Hematopoietic multipotent progenitor cell treated with erythropoietin and hydrocortisone succinate and interleukin-3 and kit ligand, for 4 days (in vitro differentiated cells): ENCODE results near the gene TRIM14.
"Not testable (repeated sequence)": the region's sequence is repeated elsewhere in the genome, so short reads cannot be mapped to it uniquely, and the experiment has no call there.

Source experiments
- DNase-seq: peaks from one replicate; pipeline ENCODE4 v3.0.0-alpha.2; 2015

Gene TRIM14

DNA sequence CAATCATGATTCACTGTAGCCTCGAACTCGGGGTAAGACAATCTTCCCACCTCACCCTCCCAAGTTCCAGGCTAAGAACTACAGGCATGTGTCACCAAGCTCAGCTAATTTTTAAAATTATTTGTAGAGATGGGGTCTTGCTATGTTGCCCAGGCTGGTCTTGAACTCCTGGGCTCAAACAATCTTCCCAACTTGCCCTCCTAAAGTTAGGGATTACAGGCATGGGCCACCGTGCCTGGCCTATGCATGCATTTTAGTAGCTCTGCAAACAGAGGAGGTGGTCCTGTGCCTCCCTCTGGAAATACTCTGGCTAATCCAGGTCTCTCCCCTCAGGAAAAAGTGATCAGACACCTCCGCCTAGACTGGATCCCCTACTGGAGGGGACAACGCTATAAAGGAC lies 21.5 kb upstream of the TRIM14 start:
- DNase-seq, result no peak

DNA sequence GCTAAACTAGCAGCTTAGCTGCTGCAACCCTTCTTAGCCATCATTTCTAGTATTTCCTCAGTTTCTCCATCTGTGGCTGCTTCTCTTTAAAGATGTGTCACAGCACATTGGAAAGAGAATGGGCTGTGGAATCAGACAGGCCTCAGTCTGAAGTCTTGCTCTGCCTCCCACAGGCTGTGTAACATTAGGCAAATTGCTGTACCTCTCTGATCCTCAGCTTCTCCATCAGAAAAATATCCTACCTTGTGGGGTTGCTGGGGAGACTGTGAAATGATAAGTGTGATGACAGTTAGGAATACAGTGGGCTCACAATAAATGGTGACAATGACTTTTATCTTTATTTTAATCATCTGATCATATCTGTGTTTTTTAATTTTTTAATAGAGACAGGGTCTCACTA lies 17.5 kb upstream of the TRIM14 start:
- no peak for DNase-seq

DNA sequence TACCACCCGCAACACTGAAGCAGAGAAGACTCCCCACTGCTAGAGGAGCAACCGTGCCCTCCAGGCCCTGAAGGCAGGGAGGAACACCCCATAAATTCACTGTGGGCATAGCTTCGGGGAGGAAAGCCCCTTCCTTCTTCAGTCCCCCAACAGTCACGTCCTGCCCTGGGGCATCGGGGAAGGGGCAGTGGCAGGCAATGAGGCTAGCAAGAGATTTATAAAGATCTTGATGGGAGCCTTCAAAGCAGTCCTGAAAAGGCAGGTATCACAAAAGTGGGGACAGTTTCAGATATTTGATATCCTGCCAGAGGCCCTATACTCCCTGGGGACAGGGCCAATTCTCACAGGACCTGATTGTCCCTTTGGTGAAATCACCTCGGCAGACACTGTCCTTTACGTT lies 16.9 kb upstream of the TRIM14 start:
- no peak for DNase-seq

DNA sequence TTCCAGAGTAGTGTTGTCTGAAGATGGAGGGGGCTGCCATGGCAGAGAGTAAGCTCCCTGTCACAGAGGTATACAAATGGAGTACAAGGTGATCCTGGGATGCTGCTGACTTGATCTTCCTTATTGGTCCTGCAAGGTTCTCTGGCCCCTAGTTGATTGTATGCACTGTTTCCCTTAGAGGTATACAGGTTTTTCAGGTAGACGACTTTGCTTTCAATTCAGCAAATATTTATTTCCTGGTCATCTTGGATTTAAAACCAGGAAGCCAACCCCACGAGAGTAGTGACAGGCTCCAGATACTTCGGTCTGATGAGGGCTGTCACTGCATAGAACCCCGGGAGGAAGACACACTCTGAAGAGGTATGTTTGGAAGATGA lies 16.5 kb upstream of the TRIM14 start:
- no peak for DNase-seq

DNA sequence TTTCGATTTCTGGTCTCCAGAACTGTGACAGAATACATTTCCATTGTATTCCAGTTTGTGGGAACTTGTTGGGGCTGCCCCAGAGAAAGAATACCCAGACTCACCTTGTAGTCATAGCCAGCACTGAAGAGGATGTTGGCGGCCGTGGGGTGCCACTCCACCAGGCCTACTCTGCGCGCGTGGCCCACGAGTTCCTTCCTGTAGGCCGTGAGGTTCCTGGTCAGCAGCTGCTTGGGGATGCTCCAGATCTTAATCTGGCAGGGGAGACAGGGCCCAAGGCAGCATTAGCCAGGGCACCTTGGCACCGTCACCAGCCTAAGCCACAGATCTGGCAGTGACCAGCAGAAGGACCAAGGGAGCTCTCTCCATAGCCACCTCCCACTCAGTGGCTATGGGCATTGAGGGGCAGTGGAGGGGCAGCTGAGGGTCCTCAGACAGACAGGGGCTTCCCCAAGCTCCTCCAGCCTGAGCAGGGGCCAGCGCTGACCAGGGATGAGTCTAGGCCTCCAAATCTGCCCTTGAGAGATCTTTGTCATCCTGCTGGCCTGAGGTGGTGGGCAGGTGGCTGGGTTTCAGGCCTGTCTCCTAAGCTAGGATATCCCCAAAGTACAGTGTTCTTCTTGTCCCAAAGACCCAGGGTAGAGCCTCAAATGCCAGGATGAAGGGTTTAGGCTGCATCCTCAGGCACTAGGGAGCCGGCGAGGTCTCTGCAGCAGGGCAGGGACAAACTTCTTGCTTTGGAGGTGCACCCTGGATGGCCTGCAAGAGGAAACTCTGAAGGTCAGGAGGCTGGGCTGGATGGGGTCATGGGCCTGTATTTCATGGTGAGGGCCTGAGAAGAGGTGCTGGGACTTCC lies 15.9 kb upstream of the TRIM14 start:
- DNase-seq, result no peak

DNA sequence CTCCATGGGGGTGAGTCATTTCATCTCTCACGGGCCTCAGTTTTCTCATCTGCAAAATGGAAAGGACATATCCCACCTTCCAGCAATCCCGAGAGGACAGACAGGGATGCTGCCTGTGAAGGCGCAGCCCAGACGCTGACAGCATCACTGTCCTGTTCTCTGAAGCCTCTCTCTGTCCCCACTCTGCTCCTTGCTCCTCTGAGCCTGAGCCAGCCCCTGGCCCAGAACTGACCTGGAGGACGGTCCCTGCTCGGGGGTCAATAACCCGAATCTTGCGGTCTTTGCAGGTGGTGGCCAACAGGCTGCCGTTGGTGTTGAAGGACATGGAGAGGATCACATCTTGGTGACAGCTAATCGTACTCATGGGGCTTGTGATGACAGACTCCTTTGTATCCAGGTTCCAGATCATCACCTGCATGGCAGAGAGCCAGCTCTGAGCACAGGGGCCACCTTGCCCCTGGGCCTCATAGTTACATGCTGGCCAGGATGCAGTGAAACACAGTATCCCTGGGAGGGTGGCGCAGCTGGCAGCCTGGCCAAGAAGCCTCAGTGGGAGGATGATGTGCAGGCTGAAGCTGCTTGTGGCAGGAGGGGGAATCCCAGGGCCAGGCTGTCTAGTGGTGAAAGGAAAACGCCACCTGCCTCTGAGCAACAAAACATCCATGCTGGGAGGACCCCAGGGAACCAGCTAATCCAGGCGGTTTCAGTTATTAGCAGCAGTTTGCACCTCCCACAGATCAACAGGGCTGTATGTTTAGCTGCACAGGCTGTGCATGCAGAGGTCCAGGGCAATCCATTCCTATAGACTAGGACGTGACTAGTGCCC lies 14.0 kb upstream of the TRIM14 start:
- no peak for DNase-seq

DNA sequence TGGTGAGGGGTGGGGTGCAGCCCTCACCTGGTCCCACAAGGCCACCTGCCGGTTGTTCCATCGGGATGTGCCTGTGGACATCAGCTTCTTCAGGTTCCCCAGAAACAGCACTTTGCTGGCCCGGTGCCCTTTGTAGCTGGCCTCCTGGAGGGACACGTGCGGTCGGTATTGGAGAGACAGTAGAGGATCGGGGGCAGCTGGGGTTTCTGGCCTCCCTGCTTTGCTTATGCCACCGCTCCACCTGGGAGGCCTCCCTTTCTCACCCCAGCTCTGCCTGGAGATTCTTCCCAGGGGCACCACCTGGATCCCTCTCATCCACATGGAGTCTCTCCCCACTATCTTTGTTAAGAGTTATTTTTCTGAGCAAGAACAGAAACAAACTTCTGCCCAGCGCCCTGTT lies 13.1 kb upstream of the TRIM14 start:
- no peak for DNase-seq

DNA sequence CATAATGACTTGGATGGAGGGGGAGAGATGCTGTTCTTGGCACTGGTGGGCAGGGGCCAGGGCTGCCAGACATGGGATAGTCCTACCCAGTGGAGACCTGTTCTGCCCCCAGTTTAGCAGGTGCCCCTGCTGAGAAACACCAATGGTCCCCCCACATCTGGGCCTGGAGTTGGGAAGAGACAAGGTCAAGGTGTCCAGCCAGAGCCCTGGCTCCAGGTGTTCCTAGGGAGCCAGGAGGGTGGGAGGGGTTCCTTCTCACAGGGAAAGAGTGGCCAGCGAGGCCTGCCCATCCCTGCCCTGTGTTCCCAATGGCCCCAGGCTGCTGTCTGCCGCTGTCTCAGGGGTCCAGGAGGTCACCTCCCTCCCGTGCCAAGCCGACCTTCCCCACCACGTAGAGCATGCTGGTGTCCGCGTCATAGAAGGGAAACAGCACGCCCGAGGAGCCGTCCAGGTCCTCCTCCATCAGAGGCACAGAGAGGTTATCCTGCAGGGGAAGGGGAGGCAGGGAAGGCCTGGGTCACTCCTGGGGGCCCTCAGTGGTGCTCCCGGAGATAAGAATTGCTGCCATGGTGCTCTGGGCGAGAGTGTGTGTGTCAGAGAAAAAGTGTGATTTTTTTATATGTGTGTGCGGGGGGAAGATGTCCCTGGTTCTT lies 11.7 kb upstream of the TRIM14 start:
- no peak for DNase-seq

DNA sequence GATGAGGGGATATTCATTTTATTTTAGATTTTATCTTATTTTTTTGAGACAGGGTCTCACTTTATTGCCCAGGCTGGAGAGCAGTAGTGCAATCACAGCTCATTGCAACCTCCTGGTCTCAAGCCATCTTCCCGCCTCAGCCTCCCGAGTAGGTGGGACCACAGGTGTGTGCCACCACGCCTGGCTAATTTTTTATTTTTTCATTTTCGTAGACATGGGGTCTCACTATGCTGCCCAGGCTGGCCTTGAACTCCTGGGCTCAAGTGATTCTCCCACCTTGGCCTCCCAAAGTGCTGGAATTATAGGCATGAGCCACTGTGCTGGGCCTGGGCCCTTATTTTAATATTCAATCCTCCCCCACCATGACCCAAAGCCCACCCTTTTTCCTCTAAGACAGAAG lies 11.0 kb upstream of the TRIM14 start:
- not testable (repeated sequence) for DNase-seq

DNA sequence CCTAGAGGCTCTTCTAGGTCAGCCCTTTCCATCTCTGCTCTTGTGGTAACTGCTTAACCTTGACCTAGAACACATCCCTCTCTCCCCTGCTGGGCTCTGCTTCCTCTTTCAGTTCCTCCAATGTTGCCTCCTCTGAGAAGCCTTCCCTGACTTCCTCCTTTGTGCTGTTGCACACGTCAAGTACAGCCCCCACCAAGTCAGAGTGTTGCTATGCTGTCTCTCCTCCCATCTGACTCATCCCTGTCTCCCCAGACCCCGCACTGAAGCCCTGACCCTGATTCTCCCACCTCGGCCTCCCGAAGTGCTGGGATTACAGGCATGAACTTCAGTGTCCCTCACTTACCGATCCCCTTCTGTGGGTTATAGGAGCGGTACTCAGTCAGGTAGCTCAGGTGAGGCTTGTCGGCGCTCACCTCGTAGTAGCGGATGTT lies 10.4 kb upstream of the TRIM14 start:
- DNase-seq, result peak; percentile 77

DNA sequence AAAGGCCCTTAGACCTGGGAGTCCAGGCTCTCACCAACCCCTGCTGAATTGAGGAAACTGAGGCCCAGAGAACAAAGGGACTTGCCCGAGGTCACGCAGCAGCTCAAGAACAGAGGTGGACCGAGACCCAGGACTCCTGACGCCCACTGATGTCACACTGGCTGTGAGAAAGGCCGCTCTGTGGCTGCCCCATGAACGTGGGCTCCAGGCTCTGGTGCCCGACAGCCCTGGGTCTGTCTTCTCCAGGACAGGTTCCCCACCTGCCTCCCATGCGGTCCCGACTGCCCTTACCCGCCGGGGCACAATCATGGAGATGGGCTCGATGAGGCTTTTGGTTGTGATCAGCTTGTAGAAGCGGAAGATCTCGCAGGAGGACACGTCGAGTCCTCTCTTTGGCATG lies 9.3 kb upstream of the TRIM14 start:
- DNase-seq, result no peak

DNA sequence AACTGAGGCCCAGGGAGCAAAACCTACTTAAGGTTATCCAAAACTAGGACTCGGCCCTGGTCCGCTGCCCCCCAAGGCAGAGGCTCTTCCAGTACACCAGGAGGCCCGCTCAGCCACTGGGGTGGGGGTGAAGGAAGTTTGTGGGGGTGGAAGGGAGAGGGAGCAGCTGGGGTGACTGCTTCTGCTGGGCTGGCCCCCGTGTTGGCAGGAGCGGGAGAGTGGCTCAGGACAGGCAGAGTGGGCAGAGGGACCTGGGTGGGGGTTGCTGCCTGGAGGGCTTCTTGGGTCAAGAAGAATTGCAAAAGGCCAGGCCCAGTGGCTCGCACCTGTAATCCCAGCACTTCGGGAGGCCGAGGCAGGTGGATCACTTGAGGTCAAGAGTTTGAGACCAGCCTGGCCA lies 8.2 kb upstream of the TRIM14 start:
- no peak for DNase-seq

DNA sequence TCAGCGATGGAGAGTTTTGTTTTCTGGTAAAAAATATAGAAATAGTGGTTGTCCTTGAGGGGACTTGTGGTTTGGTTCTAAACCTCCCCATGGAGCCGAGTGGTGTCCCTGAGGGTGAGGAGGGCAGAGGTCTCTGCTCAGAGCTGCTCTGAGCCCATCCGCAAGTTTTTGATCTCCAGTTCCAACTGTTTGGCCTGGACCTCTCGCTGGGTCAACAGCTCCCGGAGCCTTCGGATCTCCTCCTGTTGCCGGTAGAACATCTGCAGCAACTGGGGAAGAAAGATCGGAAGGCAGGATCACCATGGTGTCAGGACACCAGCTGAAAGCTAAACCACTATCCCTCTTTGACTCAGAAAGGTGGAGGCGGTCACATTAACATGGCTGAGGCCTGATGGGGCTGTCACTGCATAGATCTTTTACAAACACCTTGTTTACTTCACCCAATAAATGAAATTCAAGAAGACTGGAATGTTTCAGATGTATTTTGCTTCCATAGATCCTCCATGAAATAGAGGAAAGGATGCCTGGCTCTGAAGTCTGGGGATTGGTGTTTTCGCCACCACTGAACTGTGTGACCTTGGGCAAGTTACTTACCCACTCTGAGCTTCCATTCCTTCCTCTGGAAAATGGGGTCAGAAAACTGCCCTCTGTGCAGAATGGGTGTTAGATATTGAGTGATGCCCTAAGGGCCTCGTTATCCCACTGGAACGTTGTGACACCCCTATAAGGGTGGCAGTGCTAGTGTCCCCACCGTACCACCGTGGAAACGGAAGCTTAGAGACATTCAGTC lies 5.8 kb upstream of the TRIM14 start:
- DNase-seq, result no peak

DNA sequence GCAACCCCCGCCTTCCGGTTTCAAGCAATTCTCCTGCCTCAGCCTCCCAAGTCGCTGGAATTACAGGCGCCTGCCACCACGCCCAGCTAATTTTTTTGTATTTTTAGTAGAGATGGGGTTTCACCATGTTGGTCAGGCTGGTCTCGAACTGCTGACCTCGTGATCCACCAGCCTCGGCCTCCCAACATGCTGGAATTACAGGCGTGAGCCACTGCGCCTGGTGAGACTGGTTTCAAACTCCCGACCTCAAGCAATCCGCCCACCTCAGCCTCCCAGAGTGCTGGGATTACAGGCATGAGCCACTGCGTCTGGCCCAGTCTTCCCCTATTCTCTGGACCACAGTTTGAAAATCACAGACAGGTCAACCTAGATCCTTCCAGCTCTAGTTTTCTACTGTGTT lies 5.1 kb upstream of the TRIM14 start:
- DNase-seq, result not testable (repeated sequence)

DNA sequence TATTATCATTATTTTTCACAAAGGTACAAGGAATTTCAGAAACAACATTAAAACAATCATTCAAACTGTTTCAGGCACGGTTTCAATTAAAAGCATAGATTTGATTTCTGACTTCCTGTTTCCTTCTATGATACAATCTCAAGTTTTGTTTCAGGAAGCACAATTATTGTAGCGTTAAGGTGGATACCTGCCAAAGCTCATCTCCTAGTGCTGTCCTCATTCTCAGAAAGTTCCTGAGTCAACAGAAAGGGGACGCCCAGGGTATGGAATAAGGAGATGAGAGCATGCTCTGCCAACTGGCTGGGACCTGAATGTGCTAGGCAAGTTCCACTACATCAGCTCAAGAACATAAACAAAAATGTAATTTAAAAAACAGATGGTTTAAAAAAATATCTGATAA lies 2.0 kb upstream of the TRIM14 start:
- DNase-seq, result peak; percentile 53

DNA sequence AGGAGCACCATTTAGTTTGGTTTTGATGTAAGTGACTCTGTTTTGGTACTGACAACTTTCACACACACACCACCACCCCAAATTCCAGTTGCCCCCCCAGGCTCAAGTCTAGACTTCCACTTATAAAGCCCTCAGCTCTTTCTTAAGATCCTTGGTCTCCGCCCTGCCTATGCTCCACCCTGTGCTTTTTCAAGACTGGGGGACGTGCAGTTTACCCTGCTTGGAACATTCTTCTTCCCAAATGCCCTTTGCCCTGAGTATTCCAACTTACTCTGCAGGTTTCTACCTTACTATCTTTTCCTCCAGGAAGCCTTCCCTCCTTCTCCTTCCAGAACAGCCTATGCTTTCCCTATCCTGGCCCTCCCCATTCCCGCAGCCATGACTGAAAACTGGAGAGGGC lies 1.5 kb upstream of the TRIM14 start:
- peak; percentile 39 for DNase-seq

DNA sequence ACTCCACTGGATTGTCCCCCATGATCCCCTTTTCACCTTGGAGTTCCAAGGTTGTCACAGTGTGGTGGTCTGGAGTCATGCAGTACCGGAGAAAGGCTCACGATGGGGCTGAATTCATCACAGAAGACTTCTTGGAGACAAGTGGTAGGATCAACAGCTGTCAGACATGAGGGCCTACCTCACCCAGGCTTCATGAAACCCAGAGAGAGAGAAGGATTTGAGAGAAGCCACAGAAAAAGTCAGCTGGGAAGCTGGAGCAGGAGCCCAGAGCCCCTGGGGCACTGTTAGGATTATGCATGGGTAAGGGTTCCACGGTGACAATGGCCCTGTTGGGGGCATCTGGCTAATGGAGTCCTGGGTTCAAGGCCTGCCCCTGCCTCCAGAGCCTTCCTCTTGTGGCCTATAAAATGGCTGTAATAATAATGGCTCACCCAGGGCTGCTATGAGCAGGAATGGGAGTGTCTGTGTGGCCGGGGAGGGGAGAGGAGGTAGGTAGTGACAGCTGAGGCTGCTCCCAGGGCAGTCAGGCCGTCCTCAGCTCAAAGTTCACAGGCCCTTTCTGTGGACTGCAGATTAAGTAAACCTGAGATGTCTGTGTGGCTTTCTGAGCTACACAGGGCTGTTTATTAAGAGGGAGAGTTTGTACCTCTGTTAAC lies 910 bp downstream of the TRIM14 start:
- peak; percentile 89 for DNase-seq

DNA sequence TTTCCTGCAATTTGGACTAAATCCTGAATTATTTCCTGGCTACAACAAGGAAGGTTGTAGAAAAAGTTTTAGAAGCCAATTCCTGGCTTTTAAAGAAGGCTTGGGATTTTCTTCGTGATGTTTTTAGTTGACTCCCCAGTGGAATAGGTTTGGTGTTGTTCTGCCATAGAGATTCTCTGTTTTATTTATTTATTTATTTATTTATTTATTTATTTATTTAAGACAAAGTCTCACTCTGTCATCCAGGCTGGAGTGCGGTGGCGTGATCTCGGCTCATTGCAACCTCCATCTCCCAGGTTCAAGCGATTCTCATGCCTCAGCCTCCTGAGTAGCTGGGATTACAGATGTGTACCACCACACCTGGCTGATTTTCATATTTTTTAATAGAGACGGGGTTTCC lies 1.9 kb downstream of the TRIM14 start:
- DNase-seq, result not testable (repeated sequence)

DNA sequence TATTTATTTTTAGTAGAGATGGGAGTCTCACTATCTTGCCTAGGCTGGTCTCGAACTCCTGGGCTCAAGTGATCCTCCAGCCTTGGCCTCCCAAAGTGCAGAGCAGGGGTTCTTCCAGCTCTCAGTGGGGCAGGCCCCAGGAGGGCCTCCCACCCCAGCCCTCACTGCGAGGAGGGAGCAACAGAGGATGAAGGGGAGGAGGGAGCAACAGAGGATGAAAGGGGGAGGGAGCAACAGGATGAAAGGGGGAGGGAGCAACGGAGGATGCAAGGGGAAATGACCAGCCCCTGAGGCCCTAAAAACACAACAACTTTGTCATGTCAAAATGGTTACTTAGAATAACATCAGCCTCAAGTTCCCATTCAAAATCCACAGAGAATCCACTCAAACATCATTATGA lies 10.0 kb downstream of the TRIM14 start:
- no peak for DNase-seq

DNA sequence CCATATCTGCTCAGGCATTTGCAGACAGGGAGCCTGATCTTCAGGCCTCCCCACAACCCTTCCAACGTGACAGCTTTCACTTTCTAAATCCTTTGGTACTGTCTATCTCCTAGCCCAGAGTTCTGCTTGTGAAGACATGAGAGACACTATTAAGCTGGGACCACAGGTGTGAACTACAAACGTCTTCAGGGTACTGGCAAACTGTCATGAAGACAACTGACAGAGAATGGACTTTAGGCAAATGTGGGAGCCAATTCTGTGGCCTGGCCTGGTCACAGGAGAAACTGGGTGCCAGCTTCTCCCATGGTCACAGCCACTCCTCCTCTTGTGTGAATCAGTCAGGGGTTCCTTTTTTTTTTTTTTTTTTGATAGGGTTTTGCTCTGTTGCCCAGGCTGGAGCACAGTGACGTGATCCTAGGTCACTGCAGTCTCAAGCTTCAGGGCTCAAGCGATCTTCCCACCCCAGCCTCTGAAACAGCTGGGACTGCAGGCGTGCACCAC lies 10.4 kb downstream of the TRIM14 start:
- DNase-seq, result peak; percentile 22

DNA sequence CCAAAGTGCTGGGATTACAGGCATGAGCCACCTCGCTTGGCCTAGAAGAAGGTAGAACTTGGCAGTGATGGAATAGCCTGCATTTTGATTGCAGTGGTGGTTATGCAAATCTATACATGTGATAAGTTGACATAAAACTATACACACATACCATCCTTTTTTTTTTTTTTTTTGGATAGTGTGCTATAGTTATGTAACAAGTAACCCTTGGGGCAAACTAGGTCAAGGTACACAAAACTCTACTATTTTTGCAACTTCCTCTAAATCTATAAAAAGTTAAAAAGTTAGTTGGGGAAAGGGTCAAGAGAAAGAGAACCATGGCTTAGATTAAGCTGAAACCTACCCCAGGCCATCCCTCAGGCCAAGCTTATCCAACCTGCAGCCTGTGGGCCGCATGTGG lies 11.1 kb downstream of the TRIM14 start:
- no peak for DNase-seq

DNA sequence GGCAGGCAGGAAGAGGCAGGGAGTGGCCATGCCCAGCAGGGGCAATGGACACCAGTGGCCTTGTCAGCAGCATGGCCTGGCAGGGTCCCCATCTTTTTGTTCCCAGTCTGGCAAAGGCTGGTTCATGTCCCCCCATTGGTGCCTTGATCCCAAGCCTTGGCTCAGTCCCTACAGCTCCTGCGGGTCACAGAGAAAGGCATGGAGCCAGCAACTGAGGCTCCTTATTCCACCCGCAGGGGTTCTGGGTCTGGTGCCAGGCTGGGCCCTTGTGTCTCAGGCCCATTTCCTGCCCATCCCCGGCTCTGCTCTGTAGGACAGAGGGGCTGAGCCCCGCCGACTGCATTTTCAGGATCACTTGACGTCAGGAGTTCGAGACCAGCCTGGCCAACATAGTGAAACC lies 14.0 kb downstream of the TRIM14 start:
- DNase-seq, result no peak
